ENCODE data around the gene OPCML.

Gene OPCML

DNA sequence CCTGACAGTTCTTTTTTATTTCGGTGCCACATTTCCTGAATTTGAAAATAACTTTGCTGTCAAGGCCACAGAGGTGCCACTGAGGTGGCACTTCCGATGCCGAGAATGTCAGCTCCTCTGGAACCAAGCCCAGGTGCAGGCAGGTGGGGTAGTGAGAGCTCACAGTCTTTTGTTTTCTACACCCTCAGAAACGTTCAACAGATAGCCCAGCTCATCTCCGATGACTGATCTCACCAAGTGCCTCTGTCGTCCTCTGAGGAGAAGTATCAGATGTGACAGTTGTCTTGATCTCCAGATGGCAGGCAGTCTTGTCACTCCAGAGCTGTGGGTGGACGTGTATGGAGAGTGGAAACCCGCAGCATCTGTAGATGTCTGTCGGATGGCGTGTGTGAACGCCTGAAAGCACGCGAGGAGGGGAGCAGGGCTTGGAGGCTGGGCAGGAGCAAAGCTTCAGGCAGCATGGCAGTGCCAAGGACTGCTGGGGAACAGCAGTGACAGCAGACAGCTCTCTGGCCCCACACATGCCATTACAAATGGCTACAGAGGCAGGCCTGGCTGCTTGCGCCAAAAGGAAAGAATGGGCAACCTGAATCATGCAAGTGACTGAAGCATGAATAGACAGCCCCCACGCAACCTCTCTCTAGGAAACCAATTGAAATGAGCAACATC lies 877.0 kb downstream of the OPCML start:
- no peak for DNase-seq (ENCODE audit: low read depth)

DNA sequence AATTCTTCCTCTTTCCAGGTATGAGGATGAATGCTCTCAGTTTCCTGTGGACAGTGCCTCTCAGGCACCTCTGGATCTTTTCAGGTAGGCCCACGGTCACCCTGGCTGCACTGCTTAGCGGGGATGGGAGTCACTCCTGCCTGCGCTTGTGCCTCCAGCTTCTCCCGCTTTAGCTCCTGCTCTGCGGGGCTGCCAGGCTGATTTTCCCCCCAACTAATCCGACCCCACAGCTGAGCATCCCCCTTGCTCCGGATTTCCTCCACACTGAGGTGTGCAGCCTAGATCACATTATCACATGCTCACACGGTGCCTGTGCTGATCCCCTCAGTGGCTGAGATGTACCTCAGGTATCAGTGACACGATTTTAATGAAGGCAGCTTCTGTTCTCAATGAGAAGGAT lies 879.1 kb downstream of the OPCML start:
- DNase-seq (ENCODE audit: low read depth) = no peak

DNA sequence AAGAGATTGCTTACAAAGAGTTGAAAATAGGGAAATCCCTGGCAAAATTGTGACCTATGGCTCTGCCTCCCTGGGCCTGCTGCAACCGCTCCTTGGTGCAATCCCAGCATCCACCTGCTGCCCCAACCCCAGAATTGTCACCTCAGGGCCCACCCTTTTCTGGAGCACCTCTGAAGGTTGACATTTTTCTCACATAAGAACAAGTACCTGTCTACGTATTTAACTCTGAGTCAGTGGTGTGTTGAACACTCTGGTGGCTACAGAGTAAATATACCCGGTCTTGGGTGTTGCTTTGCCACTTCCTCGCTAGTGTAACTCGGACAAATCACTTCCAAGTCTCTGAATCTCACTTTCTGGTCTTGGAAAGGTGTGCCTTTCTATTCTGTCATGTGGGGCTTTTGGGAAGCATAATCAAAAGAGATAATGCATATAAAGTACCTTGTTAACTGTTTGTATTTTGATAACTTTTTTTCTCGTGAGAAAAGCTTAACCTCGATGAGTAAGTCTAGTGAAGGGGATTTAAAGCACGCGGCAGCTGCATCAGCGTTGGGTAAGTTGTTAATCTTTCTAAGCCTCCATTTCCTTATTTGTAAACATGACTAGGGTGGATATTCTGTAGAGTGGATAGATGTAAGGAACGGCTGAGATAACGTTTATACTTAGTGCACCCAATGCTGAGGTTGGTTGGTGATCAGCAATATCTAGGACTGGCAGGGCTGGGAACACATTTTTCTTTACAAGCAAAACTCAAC lies 881.2 kb downstream of the OPCML start:
- no peak for DNase-seq (ENCODE audit: low read depth)

DNA sequence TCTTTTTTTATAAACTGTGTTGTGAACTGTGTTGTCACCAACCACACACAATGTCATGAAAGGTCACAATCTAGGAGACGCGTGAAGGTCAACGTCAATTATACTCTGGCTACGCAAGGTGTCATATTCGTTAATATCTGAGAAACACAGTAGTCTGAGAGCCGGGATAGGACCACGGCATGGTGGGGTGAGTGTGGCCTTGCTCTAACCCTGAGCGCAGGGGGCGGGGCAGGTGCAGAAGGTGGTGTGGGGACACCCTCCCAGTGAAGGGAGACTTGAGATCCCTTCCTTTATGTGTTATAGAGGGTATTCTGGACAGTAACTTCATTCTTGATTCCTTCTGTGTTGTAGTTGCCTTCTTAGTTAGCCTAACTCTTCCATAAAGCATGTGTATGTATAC lies 883.0 kb downstream of the OPCML start:
- no peak for DNase-seq (ENCODE audit: low read depth)

DNA sequence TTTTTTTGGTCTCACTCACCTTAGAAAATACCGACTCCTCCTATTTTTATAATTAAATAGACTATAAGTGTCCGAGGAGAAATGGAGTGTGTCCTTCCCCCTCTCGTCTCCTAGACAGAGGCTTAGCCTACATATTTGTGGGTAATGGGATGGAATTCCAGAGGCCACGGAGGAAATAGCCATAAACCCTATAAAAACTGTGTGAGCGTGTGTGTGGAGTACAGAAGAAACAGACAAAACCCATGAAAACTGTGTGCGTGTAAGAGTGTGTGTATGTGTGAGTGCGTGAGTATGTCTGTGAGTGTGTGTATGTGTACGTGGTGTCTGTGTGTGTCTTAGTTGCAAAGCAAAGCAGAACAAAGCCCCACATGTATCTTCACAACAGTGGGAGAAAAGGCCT lies 883.5 kb downstream of the OPCML start:
- no peak for DNase-seq (ENCODE audit: low read depth)

DNA sequence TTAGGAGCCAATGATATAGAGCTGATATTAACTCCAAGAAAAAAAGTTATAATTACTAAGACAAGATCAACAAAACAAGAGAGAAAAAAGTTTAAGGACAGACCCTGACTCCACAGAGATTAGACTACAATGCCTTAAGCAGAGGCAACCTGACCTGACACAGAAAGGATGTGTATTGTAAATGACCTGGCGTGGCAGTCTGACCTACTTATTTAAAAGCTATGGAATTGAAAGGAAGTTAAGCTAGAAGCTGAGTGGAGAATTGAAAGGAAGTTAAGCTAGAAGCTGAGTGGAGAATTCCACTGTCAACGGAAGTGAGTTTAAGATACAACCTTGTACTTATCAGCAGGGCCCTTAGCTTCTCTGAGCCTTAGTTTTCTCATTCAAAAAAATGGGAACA lies 885.4 kb downstream of the OPCML start:
- DNase-seq (ENCODE audit: low read depth) = no peak

DNA sequence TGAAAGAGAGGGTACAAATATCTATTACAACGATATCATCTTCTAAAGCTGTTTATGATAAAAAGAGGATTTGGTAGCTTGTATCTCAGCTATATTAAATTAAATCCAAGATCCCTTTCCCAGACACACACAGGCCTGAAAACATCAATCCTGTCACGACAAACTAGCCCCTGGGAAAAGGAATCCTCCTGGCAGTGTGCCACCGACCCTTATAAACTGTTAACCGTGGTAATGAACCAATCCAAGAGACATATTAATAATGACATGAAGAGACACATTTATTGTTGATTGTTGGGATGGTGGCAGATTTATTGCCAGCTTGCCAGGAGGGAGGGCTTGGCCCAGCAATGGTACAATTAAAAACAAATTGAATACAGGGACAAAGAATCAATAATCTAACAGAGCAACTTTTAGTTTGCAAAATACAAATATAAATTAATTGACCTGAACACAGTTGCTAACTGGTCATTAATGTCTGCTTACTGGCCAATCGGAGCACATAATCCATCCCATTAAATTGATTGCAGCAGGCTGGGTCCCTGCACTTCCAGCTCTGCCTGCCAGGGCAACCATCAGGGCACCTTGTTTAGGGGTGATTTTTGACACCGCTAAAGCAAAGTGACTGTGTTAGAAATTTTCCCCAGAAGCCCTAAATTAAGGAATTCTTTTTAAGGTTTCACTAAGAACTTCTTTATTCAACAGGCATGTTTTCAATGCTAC lies 887.6 kb downstream of the OPCML start:
- DNase-seq (ENCODE audit: low read depth) = no peak

DNA sequence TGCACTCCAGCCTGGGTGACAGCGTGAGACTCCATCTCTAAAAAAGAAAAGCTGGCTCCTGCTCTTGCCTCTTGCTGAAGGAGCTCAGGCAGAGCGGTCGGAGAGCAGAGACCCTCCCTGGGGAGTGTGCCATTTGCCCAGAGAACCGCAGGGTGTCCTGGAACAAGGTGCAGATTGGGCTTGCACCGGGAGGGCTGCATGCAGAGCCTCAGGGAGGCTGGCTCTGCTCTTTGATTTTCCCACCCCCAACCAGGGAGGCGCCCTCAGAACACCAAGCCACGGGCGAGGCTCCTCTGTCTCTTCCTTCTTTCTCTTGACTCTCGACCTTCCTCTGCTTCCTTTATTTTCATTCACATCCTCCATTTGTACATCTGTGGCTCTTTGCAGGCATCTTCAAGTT lies 889.1 kb downstream of the OPCML start:
- DNase-seq (ENCODE audit: low read depth) = no peak

DNA sequence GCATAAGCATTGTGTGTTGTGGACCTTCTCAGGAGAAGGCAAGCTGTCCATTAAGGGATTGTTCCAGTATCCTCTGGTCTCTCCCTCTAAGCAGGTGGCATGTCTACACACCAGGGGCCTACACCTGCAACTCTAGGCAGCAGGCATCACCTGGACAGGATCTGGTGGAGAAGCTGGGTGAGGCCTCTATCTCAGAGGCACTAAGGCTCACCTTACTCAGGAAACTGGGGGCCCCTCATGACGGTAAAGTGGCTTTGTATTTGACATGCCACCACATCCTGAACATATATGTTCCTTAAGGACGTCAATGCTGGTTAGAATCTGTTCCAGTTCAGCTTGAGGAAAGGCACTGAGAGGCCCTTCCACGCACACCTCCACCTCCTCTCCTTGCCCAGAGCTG lies 891.3 kb downstream of the OPCML start:
- no peak for DNase-seq (ENCODE audit: low read depth)

DNA sequence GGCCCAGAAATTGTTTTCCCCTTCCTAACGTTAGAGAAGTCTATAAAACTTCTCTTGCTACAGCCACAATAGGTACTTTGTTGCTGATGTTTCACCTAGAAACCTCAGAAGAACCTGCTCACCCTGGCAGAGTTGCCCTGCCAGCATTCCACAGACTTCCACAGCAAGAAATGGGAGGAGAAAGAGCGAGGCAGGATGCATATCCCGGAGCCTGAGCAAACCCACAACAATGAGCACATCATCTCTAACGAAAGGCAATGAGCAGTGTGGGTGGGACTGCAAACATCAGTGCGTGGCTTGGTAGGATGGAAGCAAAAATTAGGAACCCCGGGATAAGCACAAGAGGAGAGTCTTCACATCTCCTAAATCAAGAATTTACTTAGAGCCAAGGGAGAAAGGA lies 892.3 kb downstream of the OPCML start:
- DNase-seq (ENCODE audit: low read depth) = no peak

DNA sequence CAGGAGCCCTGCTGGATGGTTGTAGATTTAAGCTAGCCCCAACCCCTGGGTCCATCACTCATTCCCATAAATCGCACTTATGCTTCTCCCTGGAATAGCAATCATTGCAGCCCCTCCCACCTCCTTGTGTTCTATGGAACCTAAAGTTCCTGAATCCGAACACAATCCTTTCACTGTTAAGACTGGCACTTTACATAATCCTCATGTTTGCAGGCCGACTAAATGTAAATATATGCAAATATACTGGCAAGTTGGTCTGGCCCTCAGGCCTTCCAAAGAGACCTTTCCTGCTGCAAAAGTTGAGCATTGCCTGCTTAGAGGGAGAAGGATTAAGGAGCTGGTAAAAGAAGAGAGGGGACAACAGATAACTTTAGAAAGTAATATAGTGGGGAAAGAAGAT lies 892.9 kb downstream of the OPCML start:
- no peak for DNase-seq (ENCODE audit: low read depth)

DNA sequence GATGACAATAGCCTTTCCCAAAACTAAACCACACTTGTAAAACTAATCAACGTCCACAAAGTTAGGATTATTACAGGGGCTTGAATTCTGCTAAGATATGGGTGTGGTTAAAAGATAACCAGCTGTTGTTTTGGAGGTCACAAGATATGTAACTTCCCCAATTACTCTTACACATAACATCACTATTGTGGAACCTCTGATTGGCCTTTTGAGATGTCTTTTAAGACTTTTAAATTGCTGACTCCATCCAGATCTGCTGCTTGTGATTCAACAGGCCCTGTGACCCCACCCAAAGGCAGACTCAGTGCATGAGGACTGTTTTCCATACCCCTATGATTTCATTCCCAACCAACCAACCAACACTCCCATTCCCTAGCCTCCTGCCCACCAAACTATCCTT lies 893.9 kb downstream of the OPCML start:
- DNase-seq (ENCODE audit: low read depth) = no peak

DNA sequence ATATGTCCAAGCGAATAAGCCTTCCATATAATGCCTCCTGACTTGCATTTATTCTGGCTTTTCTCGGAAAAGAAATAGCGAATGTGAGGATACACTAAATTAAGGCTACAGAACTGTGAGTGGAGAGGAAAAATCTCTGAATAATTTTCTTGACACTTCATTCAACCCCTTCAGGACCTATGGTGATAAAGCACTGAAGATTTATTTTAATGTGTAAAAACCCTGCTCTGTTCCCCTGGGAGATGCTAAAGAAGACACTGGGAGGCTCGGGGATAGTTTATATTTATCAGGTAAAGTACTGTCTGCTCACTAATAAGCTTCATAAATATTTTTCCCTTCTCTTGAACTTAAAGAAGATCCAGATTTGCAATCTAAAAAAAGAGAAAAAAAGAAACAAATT lies 895.8 kb downstream of the OPCML start:
- DNase-seq (ENCODE audit: low read depth) = no peak

DNA sequence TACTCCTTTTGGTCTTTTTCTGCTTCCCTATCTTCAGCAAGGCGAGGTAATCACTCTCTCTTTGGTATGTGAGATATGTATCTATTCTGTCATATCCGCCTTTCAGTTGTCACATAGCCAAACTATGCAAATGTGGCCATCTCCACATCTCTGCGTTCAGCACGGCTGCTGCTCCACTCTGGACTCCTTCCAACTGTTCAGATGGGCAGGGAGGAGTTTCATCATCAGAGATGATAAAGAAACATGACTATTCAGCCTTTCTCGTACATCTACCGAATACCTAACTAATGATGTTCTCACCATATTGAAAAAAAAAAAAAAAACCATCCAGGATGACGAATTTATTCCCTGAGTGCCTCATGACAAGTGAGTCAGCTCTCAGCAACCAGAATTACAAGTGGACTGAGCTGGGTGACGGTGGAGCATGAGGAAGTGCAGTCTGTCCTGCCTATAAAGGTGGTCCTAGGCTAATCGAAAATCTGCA lies 899.6 kb downstream of the OPCML start:
- no peak for DNase-seq (ENCODE audit: low read depth)

DNA sequence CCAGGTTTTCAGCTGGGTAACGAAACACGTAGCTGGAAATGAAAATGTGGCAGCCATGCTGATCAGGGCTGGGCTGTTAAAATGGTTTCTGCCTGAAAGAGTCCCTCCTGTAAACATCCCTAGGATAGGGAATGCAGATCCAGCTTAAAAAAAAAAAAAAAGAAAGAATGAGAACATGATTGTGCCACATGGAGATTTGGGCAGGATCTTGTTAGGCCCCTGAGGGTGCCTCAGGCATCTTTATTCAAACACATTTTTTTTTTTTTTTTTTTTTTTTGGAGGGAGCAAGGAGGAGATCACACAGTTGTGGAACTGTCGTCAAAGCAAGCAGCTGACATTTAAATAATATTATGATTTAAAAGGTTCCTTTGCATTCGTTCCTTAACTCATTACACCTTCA lies 900.3 kb downstream of the OPCML start:
- DNase-seq (ENCODE audit: low read depth) = no peak

DNA sequence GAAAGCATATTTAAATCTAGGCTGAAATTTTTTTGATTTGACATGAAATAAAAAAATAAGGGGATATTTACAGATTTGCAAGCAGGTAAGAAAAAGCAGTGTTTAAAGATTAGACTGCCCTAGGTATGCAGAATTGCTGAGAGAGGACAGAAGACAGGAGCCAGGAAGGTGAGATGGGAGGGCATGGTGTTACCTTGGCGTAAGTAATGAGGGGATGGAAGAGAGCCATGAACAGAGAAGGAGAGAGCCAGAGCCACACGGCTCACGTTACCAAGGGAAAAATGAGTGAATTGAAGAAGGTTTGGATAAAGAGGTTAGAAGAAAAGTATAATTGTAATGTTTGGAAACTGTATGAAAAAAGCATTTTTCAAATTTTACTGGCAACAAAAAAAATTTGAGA lies 904.3 kb downstream of the OPCML start:
- no peak for DNase-seq (ENCODE audit: low read depth)

DNA sequence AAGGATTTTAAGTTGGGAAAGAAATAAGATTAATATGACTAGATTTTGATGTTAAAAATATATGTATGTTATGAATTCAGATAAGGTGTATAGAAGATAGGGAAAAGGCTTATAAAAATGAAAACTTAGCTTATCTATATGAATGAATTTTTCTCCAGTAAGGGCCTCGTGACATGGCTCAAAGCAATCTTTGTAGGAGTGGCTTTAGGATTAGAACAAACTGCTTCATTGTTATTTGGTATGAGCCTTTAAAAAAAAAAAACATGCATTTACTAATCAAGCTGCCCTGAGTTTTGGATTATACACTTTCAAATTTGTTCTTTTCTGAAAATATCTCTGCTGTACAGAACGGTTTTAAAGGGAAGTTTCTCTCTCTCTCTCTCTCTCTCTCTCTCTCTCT lies 905.9 kb downstream of the OPCML start:
- no peak for DNase-seq (ENCODE audit: low read depth)

DNA sequence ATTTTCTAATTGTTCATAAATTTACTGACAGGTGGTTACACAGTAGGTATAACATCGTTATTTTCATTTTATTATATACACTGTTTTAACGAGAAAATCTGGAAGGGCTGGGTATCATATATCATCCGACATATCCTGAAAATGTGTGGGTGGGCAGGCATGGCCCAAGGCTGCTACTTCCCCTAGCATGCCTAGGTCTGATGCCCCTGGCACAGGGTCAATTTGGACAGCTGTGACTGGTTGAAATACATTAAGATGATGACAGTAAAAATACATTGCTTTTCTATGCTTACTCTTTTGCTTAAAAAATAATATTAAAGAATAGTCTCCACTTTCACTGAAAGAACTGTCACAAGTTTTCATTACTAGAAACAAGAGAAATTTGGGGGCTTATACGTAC lies 908.8 kb downstream of the OPCML start:
- no peak for DNase-seq (ENCODE audit: low read depth)

DNA sequence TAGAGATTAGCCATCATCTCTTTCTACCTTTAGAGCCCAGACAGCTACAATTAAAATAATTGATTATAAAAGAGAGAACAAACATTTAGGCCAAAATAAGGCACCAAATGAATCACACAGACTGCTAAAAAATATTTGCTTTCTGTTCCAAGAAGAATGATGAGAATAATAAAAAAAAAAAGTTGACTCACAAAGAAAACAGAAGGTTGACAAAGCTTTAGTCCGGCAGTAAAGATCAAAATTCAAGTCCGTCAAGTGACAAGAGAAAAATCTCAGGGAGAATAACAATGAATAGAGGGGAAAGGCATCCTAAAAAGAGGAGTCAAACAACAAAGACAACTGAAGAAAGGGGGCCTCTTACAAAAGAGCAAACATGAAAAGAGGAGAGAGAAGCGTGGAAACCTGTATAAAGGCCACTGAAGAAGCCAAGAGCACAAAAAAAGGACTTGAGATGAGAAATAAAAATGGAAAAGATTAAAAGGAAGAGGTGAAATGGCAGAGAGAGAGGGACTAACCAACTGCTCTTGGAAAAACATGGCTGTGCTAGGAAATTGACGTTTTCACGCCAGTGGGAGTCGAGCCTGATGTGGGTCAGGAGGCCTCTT lies 910.2 kb downstream of the OPCML start:
- DNase-seq (ENCODE audit: low read depth) = no peak

DNA sequence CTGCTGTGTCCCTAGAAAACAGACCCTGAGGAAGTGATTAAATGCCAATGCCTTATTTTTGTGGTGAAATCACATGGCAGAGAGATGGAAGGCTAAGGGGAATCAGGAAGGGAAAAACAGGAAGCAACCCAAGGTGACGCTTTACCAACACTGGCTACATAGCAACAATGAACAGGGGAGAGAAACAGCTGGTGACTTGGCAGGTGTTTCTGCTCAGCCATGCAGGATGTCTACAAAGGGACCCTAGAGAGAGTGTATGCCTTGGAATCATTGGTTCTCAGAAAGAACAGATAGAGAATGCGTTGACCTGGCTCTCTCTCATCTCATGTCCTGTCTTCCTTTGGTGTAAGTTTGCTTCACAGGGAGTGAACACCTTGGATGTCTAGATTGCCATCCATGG lies 911.9 kb downstream of the OPCML start:
- no peak for DNase-seq (ENCODE audit: low read depth)

DNA sequence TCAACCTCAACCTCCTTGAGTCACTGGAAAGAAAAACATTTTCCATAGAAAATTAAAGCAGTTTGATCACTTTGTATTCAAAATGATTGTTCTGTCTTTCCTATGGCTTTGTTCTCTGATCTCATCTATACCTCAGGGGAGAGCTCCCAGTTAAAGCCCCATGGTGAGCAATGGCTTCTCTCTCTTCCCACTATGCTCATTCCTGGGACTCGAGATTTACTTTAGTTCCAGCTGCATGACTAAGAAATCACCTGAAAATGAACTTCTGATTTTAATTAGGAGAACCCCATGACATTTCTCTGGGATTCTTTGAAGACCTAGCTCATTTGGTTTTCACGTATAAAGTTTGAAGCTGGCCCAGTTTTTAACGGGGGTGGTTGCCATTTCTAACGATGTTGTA lies 921.5 kb downstream of the OPCML start:
- DNase-seq (ENCODE audit: low read depth) = no peak

DNA sequence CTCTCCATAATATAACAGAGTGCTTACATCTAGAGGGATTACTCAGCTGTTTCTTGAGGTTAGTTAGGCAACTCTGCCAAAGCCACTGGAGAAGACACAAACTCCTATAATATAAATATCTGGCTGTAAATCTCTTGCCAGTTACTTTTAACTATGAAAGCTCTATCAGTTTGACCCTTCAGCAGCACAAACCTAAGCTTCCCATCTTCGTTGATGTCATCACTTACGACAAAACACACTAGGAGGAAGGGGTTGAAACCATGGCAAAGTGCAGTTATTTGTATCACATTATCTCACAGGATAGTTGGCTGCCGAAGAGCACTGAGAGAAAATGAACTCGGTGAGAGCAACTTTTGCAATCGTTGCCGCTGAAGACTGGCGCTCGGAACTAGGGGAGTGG lies 922.1 kb downstream of the OPCML start:
- no peak for DNase-seq (ENCODE audit: low read depth)

DNA sequence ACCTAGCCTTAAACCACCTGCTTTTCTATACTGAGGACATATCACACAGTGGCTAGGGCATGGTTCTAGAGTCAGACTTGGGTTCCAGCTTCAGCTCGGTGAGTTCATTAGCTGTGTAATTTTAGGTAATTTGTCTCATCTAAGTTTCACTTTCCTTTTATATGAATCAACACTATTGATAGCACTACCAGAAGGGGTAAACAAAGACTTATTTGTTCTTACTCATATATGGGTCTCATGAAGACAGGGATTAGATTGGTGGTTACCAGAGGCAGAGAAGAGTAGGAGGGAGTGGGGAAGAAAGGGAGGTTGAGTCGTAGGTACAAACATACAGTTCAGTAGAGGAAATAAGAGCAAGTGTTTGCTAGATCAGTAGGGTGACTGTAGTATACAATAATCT lies 924.7 kb downstream of the OPCML start:
- no peak for DNase-seq (ENCODE audit: low read depth)
